Skin of body (tissue), 2 donors: ENCODE measurements around the gene MMP24OS. TPM values are rescaled to one million over a fixed set of nuclear protein-coding genes. Genes with fewer than 3 reads are reported as not detected.

ENCODE experiments used
- DNase-seq: peaks from one replicate; lab custom pipeline; 2025; lab: John Stamatoyannopoulos, UW
- total RNA-seq: library from RNA; depleted of rRNA; stranded (reverse); fragments of >200 nt; gene quantifications from one replicate; pipeline ENCODE4 v1.2.3, GENCODE V29; 2014

MMP24OS gene
- total RNA-seq, 1 donor from 2014 or later = 15.7 TPM

GRCh38 chr20:35291654-35292503 is 14.0 kb upstream of the MMP24OS start, which contains the start of gene FAM83C:
TSS of gene FAM83C (minus strand) at chr20:35292425. CDS start at chr20:35292304, 121 bp downstream.
- no peak for DNase-seq

- DNase-seq = no peak
Measured at GRCh38 chr20:35290887-35291417, 13.0 kb upstream of the MMP24OS start.

GRCh38 chr20:35290186-35290886 is 12.4 kb upstream of the MMP24OS start:
- no peak for DNase-seq

- DNase-seq = no peak
Measured at GRCh38 chr20:35288325-35289060, 10.6 kb upstream of the MMP24OS start.

- DNase-seq = no peak
Measured at GRCh38 chr20:35287509-35288324, 9.8 kb upstream of the MMP24OS start.

DNA sequence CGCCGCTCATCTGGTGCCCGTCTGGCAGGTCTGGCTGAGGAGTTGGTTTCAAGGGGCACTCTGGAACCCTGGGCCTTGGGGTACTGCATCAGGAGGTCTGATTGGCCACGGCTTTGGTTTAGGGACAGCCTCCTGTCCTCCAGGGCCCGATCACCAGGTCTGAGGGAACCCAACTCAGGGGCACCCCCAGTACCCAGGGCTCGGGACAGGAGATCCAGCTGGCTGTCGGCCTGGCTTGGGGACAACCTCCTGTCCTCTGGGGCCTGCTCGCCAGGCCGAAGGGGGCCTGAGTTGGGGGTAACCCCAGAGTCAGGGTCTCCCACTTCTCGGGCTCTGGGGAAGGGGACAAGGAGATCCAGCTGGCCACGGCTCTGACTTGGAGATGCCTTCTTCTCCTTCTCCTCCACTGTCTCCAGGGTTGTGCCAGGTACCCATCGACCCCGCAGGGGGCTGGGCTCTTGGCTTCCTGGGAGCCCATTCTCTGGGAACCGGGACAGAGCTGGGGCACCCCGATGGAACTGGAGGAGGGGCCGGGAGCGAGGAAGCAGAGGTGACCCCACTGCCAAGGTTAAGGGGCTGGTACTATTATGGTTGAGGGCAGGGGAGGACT is 9.1 kb upstream of the MMP24OS start:
- no peak for DNase-seq

DNA sequence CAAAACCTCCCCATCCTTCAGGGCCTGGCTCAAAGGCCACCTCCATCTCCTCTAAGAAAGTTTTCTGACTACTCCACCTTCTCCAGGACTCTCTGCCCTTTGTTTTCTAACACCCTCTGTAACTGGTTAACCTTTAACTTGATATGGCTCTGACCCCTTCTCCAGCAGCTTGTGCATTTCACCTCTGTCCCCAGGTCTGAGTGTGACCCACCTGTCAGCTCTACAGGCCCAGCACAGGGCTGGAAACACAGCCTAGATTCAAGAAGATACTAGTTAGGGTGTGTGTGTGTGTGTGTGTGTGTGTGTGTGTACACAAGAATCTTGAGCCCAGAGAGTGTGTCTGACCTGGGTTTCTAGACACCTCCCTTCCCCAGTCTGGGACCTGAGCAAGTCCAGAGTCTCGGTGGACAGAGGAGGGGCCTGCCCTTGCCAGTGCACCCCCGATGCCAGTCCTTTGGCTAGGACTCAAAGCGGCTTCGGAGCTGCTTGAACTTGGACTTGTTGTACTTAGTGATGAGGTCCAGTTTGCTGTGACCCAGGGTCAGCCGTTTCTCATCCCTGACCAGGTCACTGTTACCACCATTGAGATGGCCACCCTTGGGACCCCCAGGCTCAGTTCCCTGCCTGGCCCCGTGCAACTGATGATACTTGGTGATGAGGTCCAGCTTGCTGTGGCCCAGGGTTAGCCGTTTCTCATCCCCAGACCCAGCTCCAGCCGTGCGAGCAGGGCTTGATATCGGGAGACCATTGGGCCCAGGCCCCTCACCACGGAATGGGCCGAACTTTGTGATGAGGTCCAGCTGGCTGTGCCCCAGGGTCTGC is 8.4 kb upstream of the MMP24OS start:
- no peak for DNase-seq

DNA sequence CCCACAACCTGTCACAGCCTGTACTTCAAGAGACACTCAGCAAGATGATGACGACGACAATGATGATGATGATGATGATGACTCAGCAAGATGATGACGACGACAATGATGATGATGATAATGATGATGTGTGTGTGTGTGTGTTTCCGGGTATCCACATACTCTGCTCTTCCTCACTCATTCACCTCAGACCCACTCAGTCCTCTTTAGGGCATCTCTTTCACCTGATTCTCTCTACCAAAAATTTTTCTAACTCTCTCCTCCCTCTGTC is 7.8 kb upstream of the MMP24OS start:
- no peak for DNase-seq

- no peak for DNase-seq
Measured at GRCh38 chr20:35284992-35285805, 7.3 kb upstream of the MMP24OS start.

- DNase-seq = peak; percentile 78
Measured at GRCh38 chr20:35284267-35284991, 6.5 kb upstream of the MMP24OS start, which contains the start of gene EIF6. TSS of gene EIF6 (minus strand) at chr20:35284772. CDS start at chr20:35284487, 285 bp downstream.

- no peak for DNase-seq
Measured at GRCh38 chr20:35283441-35284266, 5.7 kb upstream of the MMP24OS start.

DNA sequence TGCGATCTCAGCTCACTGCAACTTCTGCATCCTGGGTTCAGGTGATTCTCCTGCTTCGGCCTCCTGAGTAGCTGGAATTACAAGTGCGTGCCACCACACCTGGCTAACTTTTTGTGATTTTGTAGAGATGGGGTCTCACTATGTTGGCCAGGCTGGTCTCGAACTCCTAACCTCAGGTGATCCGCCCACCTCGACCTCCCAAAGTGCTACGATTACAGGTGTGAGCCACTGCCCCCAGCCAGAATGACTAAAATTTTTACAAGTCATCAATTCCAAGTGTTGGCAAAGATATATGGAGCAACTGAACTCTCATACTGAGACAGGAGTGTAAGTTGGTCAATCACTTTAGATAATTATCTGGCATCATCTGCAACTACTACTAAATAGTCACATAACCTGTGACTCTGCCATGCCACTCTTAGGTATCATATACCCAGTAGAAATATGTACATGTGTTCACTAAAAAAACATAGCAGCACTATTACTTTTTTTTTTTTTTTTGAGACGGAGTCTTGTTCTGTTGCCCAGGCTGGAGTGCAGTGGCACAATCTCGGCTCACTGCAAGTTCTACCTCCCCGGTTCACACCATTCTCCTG is 3.7 kb upstream of the MMP24OS start:
- DNase-seq = no peak

- no peak for DNase-seq
Measured at GRCh38 chr20:35280523-35280922, 2.6 kb upstream of the MMP24OS start.

GRCh38 chr20:35279533-35280174 is 1.7 kb upstream of the MMP24OS start:
- DNase-seq = no peak

GRCh38 chr20:35279040-35279439 is 1.1 kb upstream of the MMP24OS start:
- no peak for DNase-seq

DNA sequence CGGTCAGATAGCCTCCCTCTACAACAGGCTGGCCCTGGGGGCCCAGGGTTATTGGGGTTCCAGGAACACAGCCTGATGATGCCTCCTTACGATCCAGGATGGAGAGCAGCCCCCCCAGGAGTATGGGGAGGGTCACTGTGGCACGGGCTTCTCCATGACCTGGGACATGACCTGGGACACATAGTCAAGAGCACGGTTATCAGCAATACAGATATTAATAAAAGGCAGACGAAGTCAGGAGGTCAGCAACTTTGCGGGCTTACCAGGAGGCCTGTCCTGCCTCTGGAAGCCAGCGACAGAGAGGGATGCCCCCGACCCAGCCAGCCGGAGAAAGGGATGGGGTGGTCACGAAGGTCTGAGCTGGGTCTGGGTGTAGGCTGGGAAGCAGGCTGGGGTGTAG is 795 bp downstream of the MMP24OS start:
- no peak for DNase-seq
